ENCODE measurements around the gene RIOX2.

RIOX2 gene

DNA sequence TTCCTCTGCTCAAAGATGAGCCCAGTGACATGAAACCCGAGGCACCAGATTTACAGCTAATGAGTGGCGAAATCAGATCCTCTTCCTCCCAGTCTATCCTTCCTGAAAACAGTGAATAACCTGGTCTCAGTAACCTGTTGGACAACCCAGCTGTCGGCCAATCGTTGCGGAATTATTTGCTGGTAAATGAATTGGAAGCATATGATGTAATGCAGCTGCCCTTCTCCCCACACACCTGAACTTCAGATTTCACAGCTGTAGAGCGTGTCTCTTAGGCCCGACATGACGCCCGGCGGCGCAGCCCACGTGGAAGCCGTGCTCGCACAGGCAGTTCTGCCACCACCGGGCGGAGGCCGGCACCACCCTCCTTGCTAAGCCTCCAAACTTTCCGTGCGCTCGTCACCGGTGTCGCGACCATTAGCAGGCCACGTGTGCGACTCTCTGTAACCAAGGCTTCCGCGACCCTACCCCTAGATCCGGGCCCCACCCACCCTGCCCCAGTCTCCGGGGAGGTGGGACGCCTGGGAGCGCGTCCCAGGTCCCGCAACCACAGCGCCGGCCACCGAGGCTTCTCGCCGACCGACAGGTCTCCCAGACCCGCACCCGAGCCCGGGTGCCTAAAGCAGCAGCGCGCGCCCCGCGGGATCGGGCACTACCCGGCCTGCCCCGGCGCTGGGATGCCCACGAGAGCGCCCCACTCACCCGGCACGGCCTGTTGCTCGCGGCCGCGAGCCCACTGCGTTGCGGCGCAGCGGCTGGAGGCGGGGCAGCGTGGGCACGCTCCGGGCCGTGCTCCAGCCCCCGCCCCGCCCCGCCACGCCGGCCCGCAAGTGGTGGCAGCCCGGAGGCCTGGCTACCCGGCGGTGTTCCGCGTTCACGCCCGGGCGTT, at the start of gene RIOX2:
Gene RIOX2 (minus strand): TSS at position 753 of the 889 bp plus-strand sequence. CDS start 4,838 bp downstream, outside the sequence.
- H3K4me3 ChIP-seq (ENCODE audit: low read depth, low read length, poor library complexity, severe bottlenecking): peak within 1 kb of the TSS; percentile 73
- H3K27ac ChIP-seq (ENCODE audit: low read depth, low read length, poor library complexity, severe bottlenecking): peak within 1 kb of the TSS; percentile 68

DNA sequence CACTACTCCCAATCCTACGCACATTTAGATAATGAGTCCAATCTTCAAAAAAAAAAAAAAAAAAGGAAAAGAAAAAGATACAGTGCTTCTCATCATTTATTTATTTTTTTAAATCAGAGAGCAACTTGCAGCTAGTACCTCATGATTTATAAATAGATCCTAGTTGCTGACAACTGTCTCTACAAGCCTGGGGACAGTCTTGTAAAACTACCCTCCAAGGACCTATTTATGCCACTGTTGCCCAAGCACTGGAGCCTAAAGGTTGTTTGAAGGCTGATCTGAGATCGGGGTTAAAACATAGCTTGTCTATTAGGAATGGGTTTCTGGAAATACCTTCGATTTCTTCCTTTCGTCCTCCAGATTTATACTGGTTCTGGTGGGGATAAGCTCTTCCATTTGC, 48.2 kb upstream of the RIOX2 start:
- Histone ChIP-seq H2AFZ (ENCODE audit: low read length) (no peak overlapping the region), H3K4me3 (ENCODE audit: low read depth, low read length, poor library complexity, severe bottlenecking) (no peak overlapping the region), H3K79me2 (ENCODE audit: insufficient read depth, low read length) (no peaks in the 10 kb centered on the region), H3K9me3 (ENCODE audit: low read length) (no peaks in the 10 kb centered on the region), H3K4me1 (ENCODE audit: insufficient read depth, low read length, severe bottlenecking) (no peaks in the 10 kb centered on the region), H3K27ac (ENCODE audit: low read depth, low read length, poor library complexity, severe bottlenecking) (no peak overlapping the region), H4K20me1 (ENCODE audit: insufficient read depth, low read length) (no peaks in the 10 kb centered on the region), H3F3A (ENCODE audit: insufficient read depth, low read length) (no peaks in the 10 kb centered on the region), H3K36me3 (ENCODE audit: insufficient read depth, low read length) (no peaks in the 10 kb centered on the region), H3K4me2 (ENCODE audit: low read length) (no peak overlapping the region), H3K9me2 (ENCODE audit: low read depth, low read length) (no peaks in the 10 kb centered on the region), H3K9ac (ENCODE audit: low read length) (no peak overlapping the region), H3K27me3 (ENCODE audit: insufficient read depth, low read length) (no peaks in the 10 kb centered on the region)
- TF ChIP-seq, protein P1, sequence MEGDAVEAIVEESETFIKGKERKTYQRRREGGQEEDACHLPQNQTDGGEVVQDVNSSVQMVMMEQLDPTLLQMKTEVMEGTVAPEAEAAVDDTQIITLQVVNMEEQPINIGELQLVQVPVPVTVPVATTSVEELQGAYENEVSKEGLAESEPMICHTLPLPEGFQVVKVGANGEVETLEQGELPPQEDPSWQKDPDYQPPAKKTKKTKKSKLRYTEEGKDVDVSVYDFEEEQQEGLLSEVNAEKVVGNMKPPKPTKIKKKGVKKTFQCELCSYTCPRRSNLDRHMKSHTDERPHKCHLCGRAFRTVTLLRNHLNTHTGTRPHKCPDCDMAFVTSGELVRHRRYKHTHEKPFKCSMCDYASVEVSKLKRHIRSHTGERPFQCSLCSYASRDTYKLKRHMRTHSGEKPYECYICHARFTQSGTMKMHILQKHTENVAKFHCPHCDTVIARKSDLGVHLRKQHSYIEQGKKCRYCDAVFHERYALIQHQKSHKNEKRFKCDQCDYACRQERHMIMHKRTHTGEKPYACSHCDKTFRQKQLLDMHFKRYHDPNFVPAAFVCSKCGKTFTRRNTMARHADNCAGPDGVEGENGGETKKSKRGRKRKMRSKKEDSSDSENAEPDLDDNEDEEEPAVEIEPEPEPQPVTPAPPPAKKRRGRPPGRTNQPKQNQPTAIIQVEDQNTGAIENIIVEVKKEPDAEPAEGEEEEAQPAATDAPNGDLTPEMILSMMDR (IDR thresholded peaks at IDR 0.05; ENCODE audit: low read length): no peak
- no peak for TF ChIP-seq EZH2 (IDR thresholded peaks at IDR 0.05; ENCODE audit: borderline replicate concordance, low read length)

More for the DNA sequence above, at the start of gene RIOX2:
- TF ChIP-seq, protein P1 (IDR thresholded peaks at IDR 0.05; ENCODE audit: low read length): no peak
- TF ChIP-seq EZH2 (IDR thresholded peaks at IDR 0.05; ENCODE audit: borderline replicate concordance, low read length): no peak
- Histone ChIP-seq H3K79me2 (ENCODE audit: insufficient read depth, low read length) (peaks cover 27% of the 10 kb centered on the region), H3K27me3 (ENCODE audit: insufficient read depth, low read length) (no peaks in the 10 kb centered on the region), H3K4me1 (ENCODE audit: insufficient read depth, low read length, severe bottlenecking) (peaks cover 33% of the 10 kb centered on the region), H3K9me3 (ENCODE audit: low read length) (no peaks in the 10 kb centered on the region), H3K9ac (ENCODE audit: low read length) (peak within 1 kb of the TSS; percentile 82), H3K36me3 (ENCODE audit: insufficient read depth, low read length) (peaks cover 8% of the 10 kb centered on the region; the same call in 1 of the 2 replicates), H3K9me2 (ENCODE audit: low read depth, low read length) (no peaks in the 10 kb centered on the region), H2AFZ (ENCODE audit: low read length) (peak within 1 kb of the TSS; percentile 96), H3K4me2 (ENCODE audit: low read length) (peak within 1 kb of the TSS; percentile 95), H3F3A (ENCODE audit: insufficient read depth, low read length) (no peaks in the 10 kb centered on the region), H4K20me1 (ENCODE audit: insufficient read depth, low read length) (no peaks in the 10 kb centered on the region)

- Histone ChIP-seq H3K27me3 (ENCODE audit: insufficient read depth, low read length) (no peaks in the 10 kb centered on the region), H3K4me3 (ENCODE audit: low read depth, low read length, poor library complexity, severe bottlenecking) (no peak overlapping the region), H3K9ac (ENCODE audit: low read length) (no peak overlapping the region), H3K79me2 (ENCODE audit: insufficient read depth, low read length) (no peaks in the 10 kb centered on the region), H4K20me1 (ENCODE audit: insufficient read depth, low read length) (no peaks in the 10 kb centered on the region), H3K4me2 (ENCODE audit: low read length) (no peak overlapping the region), H3F3A (ENCODE audit: insufficient read depth, low read length) (no peaks in the 10 kb centered on the region), H3K27ac (ENCODE audit: low read depth, low read length, poor library complexity, severe bottlenecking) (no peak overlapping the region), H3K9me2 (ENCODE audit: low read depth, low read length) (no peaks in the 10 kb centered on the region), H3K9me3 (ENCODE audit: low read length) (no peaks in the 10 kb centered on the region), H2AFZ (ENCODE audit: low read length) (no peak overlapping the region), H3K36me3 (ENCODE audit: insufficient read depth, low read length) (no peaks in the 10 kb centered on the region), H3K4me1 (ENCODE audit: insufficient read depth, low read length, severe bottlenecking) (no peaks in the 10 kb centered on the region)
- TF ChIP-seq, protein P1 (IDR thresholded peaks at IDR 0.05; ENCODE audit: low read length): no peak
- TF ChIP-seq EZH2 (IDR thresholded peaks at IDR 0.05; ENCODE audit: borderline replicate concordance, low read length): no peak
These were observed 46.1 kb upstream of the RIOX2 start for GRCh38 chr3:98018301-98018700.

Data from OCI-LY1 (cell line).